Mesendoderm (in vitro differentiated cells): ENCODE results near the gene MITF.

Experiments
- DNase-seq: peaks from one replicate; pipeline ENCODE4 v3.0.0; 2013
- H2AK5ac ChIP-seq: 2 replicates; pipeline ENCODE4 v1.6.1; 2013; ENCODE audit warnings: low read length, inconsistent platforms
- H2BK120ac ChIP-seq: 2 replicates; pipeline ENCODE4 v1.6.1; 2013; ENCODE audit warnings: low read depth, mild to moderate bottlenecking, low read length, moderate library complexity, mixed read lengths
- H2BK15ac ChIP-seq: replicated peaks from 2 replicates; pipeline ENCODE4 v1.6.1; 2013; ENCODE audit warnings: low read depth, mild to moderate bottlenecking, moderate library complexity
- H2BK5ac ChIP-seq: 2 replicates; pipeline ENCODE4 v1.6.1; 2013; ENCODE audit warnings: low read length, inconsistent platforms
- H3K18ac ChIP-seq: 2 replicates; pipeline ENCODE4 v1.6.1; 2013; ENCODE audit warnings: mild to moderate bottlenecking, low read length, mixed read lengths
- H3K23ac ChIP-seq: one replicate; pipeline ENCODE4 v1.6.1; 2013; ENCODE audit warnings: low read length
- H3K27ac ChIP-seq: 2 replicates; pipeline ENCODE4 v1.5.1; 2013; ENCODE audit warnings: low read depth, mild to moderate bottlenecking, inconsistent platforms, low read length, moderate library complexity
- H3K27me3 ChIP-seq: 2 replicates; pipeline ENCODE4 v1.6.1; 2013; ENCODE audit warnings: low read length, control low read depth, mild to moderate bottlenecking, inconsistent platforms; ENCODE audit not compliant: insufficient read depth, poor library complexity
- H3K36me3 ChIP-seq: 2 replicates; pipeline ENCODE4 v1.6.1; 2013; ENCODE audit warnings: low read length, inconsistent platforms; ENCODE audit not compliant: control insufficient read depth, insufficient read depth
- H3K4ac ChIP-seq: one replicate; pipeline ENCODE4 v1.6.1; 2013; ENCODE audit warnings: low read depth, mild to moderate bottlenecking, low read length, moderate library complexity
- H3K4me1 ChIP-seq: 2 replicates; pipeline ENCODE4 v1.6.1; 2013; ENCODE audit warnings: low read depth, low read length, inconsistent platforms; ENCODE audit not compliant: control insufficient read depth
- H3K4me2 ChIP-seq: 2 replicates; pipeline ENCODE4 v1.6.1; 2013; ENCODE audit warnings: low read length
- H3K4me3 ChIP-seq: 2 replicates; pipeline ENCODE4 v1.5.1; 2013; ENCODE audit warnings: mild to moderate bottlenecking, low read length
- H3K56ac ChIP-seq: one replicate; pipeline ENCODE4 v1.6.1; 2013; ENCODE audit warnings: low read length
- H3K79me1 ChIP-seq: 2 replicates; pipeline ENCODE4 v1.6.1; 2013; ENCODE audit warnings: low read length, inconsistent platforms
- H3K79me2 ChIP-seq: 2 replicates; pipeline ENCODE4 v1.6.1; 2013; ENCODE audit warnings: mild to moderate bottlenecking, low read length; ENCODE audit not compliant: control insufficient read depth, insufficient read depth
- H3K9ac ChIP-seq: 2 replicates; pipeline ENCODE4 v1.6.1; 2013; ENCODE audit warnings: low read length, inconsistent platforms
- H4K5ac ChIP-seq: one replicate; pipeline ENCODE4 v1.6.1; 2013; ENCODE audit warnings: low read length
- H4K8ac ChIP-seq: one replicate; pipeline ENCODE4 v1.6.1; 2013; ENCODE audit warnings: low read depth, mild to moderate bottlenecking, control low read depth, low read length, moderate library complexity
- WGBS: extraction: QIAGEN DNeasy Blood & Tissue Kit; methylation state at CpG from one replicate; pipeline ENCODE4 v1.1.7; 2013; ENCODE audit warnings: low lambda C conversion rate, missing lambda C conversion rate; ENCODE audit not compliant: insufficient coverage; ENCODE audit errors: extremely low coverage; 5-methylcytosine and 5-hydroxymethylcytosine counted together

The MITF gene

DNA sequence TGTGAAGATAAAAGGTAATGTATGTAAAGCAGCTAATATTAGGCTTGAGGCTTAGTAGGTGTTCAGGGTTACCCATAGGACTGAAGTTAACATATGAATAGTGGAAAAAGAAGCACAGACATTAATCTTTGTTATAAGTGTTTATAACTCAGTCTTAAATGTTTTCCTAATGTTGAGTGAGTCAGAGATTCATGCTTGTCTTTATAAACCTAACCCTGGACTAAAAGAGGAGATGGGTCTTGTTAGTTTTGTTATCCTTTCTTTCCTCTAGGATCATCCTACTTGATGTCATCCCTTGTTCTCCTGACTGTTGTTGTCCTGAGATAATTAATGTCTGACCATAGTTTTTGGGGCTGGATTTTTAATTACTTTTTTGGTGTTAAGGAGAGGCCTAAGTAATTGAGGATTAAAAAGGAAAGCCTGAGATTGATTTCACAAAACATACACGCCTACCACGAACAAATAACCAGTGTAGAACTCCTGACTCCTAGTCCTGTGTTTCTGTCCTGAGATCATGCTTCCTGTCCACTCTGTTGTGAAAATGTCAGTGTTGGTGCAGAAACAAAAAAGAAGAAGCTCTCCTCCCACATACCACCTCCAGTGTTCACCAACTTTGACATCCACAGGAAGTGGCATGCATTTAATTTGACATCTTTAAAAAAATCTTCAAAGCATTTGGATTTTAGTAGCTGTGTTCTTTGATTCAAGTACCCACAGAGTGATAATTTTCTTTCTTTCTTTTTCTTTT, 8.4 kb downstream of the MITF start:
- Histone ChIP-seq H3K4me1 (no peaks in the 10 kb centered on the region), H2BK120ac (no peak overlapping the region), H4K8ac (no peak overlapping the region), H4K5ac (no peak overlapping the region), H3K23ac (no peak overlapping the region), H3K79me2 (no peaks in the 10 kb centered on the region), H3K79me1 (no peaks in the 10 kb centered on the region), H3K4me3 (no peak overlapping the region), H3K56ac (no peak overlapping the region), H3K36me3 (no peaks in the 10 kb centered on the region), H3K27me3 (no peaks in the 10 kb centered on the region), H2BK15ac (no peak overlapping the region), H3K27ac (no peak overlapping the region), H3K18ac (no peak overlapping the region), H3K4ac (no peak overlapping the region), H3K4me2 (no peak overlapping the region), H2BK5ac (no peak overlapping the region), H3K9ac (no peak overlapping the region), H2AK5ac (no peak overlapping the region)
- no CpG with 5 or more reads among the region's 2 CpGs for WGBS
- no peak for DNase-seq

DNA sequence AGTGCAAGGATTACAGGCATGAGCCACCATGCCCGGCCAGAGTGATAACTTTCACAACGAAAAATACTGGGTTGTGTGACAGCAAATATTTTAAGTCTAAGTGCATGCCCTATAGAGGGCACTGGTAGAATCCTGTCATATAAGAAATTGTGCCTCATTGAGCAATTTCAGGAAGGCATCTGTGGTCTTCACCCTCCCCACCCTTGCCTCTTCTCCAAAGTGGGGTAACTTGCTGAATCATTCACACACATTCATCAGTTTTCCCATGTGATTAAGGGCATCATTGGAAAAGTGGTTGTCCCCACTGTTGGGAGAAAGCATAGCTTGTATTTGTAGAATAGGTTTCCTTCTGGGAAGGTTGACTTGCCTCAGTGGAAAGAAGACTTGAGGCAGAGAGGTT, 9.2 kb downstream of the MITF start:
- no peak overlapping the region for H3K9ac ChIP-seq
- no peak for DNase-seq
- no peaks in the 10 kb centered on the region for H3K27me3 ChIP-seq
- no peak overlapping the region for H3K4me2 ChIP-seq
- H3K27ac ChIP-seq: no peak overlapping the region
- no CpG with 5 or more reads among the region's 2 CpGs for WGBS
- no peak overlapping the region for H4K8ac ChIP-seq
- H3K79me1 ChIP-seq: no peaks in the 10 kb centered on the region
- no peak overlapping the region for H2BK15ac ChIP-seq
- H2BK5ac ChIP-seq: no peak overlapping the region
- H3K18ac ChIP-seq: no peak overlapping the region
- no peaks in the 10 kb centered on the region for H3K79me2 ChIP-seq
- H3K56ac ChIP-seq: no peak overlapping the region
- H2BK120ac ChIP-seq: no peak overlapping the region
- no peak overlapping the region for H3K4me3 ChIP-seq
- H2AK5ac ChIP-seq: no peak overlapping the region
- H4K5ac ChIP-seq: no peak overlapping the region
- no peaks in the 10 kb centered on the region for H3K4me1 ChIP-seq
- H3K36me3 ChIP-seq: no peaks in the 10 kb centered on the region
- H3K4ac ChIP-seq: no peak overlapping the region
- H3K23ac ChIP-seq: no peak overlapping the region

DNA sequence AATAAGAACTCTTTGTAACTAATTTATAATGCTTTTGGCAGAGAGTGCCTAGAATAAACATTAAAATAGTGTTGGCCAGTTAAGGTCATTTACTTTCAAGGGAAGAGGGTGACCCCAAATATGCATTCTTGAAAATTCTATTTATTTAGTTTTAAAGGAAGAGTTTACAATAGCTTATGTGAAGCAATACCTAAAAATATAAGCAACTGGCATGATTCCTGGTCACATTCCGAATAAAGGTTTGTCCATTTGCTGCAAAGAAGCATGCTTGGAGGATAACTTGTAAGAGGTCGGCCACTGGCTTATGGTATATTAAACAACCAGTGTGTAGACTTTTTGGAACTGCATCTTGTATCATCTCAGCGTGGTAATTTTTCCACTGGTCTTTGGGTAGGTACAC, 10.2 kb downstream of the MITF start:
- Histone ChIP-seq H3K4me3 (no peak overlapping the region), H3K18ac (no peak overlapping the region), H2AK5ac (no peak overlapping the region), H3K79me1 (no peaks in the 10 kb centered on the region), H2BK15ac (no peak overlapping the region), H3K23ac (no peak overlapping the region), H3K9ac (no peak overlapping the region), H3K56ac (no peak overlapping the region), H3K36me3 (no peaks in the 10 kb centered on the region), H2BK120ac (no peak overlapping the region), H2BK5ac (no peak overlapping the region), H3K4me1 (no peaks in the 10 kb centered on the region), H4K5ac (no peak overlapping the region), H4K8ac (no peak overlapping the region), H3K27ac (no peak overlapping the region), H3K27me3 (no peaks in the 10 kb centered on the region), H3K79me2 (no peaks in the 10 kb centered on the region), H3K4ac (no peak overlapping the region), H3K4me2 (no peak overlapping the region)
- no CpG with 5 or more reads among the region's 3 CpGs for WGBS
- no peak for DNase-seq

DNA sequence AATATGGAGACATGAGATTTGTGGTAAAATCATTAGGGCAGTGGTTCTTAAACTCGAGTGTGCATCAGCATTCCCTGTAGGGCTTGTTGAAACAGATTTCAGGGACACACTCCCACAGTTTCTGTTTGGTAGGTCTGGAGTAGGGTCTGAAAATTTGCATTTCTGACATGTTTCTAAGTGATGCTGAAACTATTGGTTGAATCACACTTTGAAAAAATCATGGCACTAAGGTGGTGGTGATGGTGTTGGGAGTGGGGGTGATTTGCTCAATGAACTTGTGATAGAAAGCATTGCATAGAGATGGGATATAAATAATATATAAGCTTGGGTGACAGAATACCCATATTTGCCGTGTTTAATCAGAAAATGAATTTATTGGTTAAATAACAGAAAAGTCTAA, 11.3 kb downstream of the MITF start:
- H4K5ac ChIP-seq: no peak overlapping the region
- H2AK5ac ChIP-seq: no peak overlapping the region
- no peaks in the 10 kb centered on the region for H3K27me3 ChIP-seq
- DNase-seq: no peak
- H2BK120ac ChIP-seq: no peak overlapping the region
- H2BK15ac ChIP-seq: no peak overlapping the region
- no peak overlapping the region for H3K56ac ChIP-seq
- H3K9ac ChIP-seq: no peak overlapping the region
- no peak overlapping the region for H4K8ac ChIP-seq
- H3K4me1 ChIP-seq: no peaks in the 10 kb centered on the region
- H3K79me2 ChIP-seq: no peaks in the 10 kb centered on the region
- no peak overlapping the region for H2BK5ac ChIP-seq
- no peak overlapping the region for H3K23ac ChIP-seq
- no peak overlapping the region for H3K4me2 ChIP-seq
- no peak overlapping the region for H3K4ac ChIP-seq
- H3K36me3 ChIP-seq: no peaks in the 10 kb centered on the region
- H3K18ac ChIP-seq: no peak overlapping the region
- WGBS: no CpG with 5 or more reads among the region's 2 CpGs
- H3K79me1 ChIP-seq: no peaks in the 10 kb centered on the region
- H3K4me3 ChIP-seq: no peak overlapping the region
- H3K27ac ChIP-seq: no peak overlapping the region

DNA sequence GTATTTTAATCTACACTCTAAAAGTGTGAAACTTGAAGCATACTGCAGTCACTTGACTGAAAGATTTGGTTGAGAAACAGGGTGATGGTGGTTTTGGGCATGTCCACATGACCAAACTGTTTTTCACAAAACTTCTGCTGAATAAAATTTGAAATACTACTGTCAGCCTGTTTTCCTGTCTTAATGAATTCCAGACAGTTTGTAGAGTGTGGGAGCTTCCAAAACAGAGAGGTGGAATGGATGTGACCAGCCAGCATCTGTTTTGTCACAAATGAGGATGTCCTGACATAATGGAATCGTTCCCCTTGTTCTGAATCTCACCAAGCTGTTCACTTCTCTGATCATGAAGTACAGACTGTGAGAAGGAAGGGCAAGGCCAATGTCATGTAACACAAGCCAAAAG, 11.8 kb downstream of the MITF start:
- Histone ChIP-seq H2AK5ac (no peak overlapping the region), H3K4ac (no peak overlapping the region), H3K4me2 (no peak overlapping the region), H2BK120ac (no peak overlapping the region), H2BK5ac (no peak overlapping the region), H3K27me3 (no peaks in the 10 kb centered on the region), H4K8ac (no peak overlapping the region), H3K9ac (no peak overlapping the region), H3K23ac (no peak overlapping the region), H3K4me1 (no peaks in the 10 kb centered on the region), H3K79me2 (no peaks in the 10 kb centered on the region), H3K36me3 (no peaks in the 10 kb centered on the region), H2BK15ac (no peak overlapping the region), H3K4me3 (no peak overlapping the region), H4K5ac (no peak overlapping the region), H3K56ac (no peak overlapping the region), H3K79me1 (no peaks in the 10 kb centered on the region), H3K18ac (no peak overlapping the region), H3K27ac (no peak overlapping the region)
- no CpG with 5 or more reads among the region's 1 CpG for WGBS
- no peak for DNase-seq

DNA sequence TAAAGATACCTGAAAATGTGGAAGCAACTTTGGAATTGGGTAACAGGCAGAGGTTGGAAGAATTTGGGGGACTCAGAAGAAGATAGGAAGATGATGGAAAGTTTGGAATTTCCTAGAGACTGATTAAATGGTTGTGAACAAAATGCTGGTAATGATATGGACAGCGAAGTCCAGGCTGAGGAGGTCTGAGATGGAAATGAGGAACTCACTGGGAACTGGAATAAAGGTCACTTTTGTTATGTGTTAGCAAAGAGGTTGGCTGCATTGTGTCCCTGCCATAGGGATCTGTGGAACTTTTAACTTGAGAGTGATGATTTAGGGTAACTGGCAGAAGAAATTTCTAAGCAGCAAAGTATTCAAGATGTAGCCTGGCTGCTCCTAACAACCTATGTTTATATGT, 13.0 kb downstream of the MITF start:
- no peak overlapping the region for H3K27ac ChIP-seq

More for the DNA sequence above, 13.0 kb downstream of the MITF start:
- no peak overlapping the region for H3K23ac ChIP-seq
- no peaks in the 10 kb centered on the region for H3K27me3 ChIP-seq
- no peak overlapping the region for H3K9ac ChIP-seq
- no peaks in the 10 kb centered on the region for H3K79me2 ChIP-seq
- H3K79me1 ChIP-seq: no peaks in the 10 kb centered on the region
- no peak overlapping the region for H2AK5ac ChIP-seq
- H2BK5ac ChIP-seq: no peak overlapping the region
- no peak overlapping the region for H3K4me2 ChIP-seq
- no peak overlapping the region for H4K5ac ChIP-seq
- no peak overlapping the region for H4K8ac ChIP-seq
- no peak overlapping the region for H3K18ac ChIP-seq
- H2BK120ac ChIP-seq: no peak overlapping the region
- no peak overlapping the region for H3K56ac ChIP-seq
- no peak for DNase-seq
- no CpG with 5 or more reads among the region's 1 CpG for WGBS
- no peaks in the 10 kb centered on the region for H3K4me1 ChIP-seq
- H3K36me3 ChIP-seq: no peaks in the 10 kb centered on the region
- no peak overlapping the region for H3K4me3 ChIP-seq
- no peak overlapping the region for H3K4ac ChIP-seq
- H2BK15ac ChIP-seq: no peak overlapping the region
